A549 treated with AZD9567 at 1 μM for 4 hours (cell line): ENCODE results near the gene THAP12. TPM values are rescaled to one million over a fixed set of nuclear protein-coding genes. Genes with fewer than 3 reads are reported as not detected.

ENCODE experiments used
- total RNA-seq: library from RNA; stranded (reverse); fragments of 200-300 nt; extraction: Qiagen RNA extraction; gene quantifications from 5 replicates; pipeline ENCODE4 v1.2.3, GENCODE V29; 2022; ENCODE audit not compliant: insufficient read depth

THAP12 gene
- 44.0 to 55.6 TPM (median 48.2 TPM) in 5 replicates for total RNA-seq

GRCh38 chr11:76380977-76381719 is at the start of gene THAP12, which contains the start of gene GVQW3:
Gene THAP12, minus strand, starts transcription at chr11:76381132. Its CDS starts 296 bp downstream, at chr11:76380836.
Gene GVQW3, plus strand, starts transcription at chr11:76381323. Its CDS starts 506 bp downstream, at chr11:76381829.

Other genes with a start within 250 kb of the THAP12 start
- gene WNT11, start 174.6 kb downstream of the THAP12 start, total RNA-seq, result 1.2 to 2.1 TPM (median 1.3 TPM) in 5 replicates
- 0.64 to 1.6 TPM (median 1.3 TPM) in 5 replicates for gene GVQW3, start 191 bp upstream of the THAP12 start, total RNA-seq
- 9.7 to 13.7 TPM (median 12.8 TPM) in 5 replicates for gene EMSY, start 63.9 kb upstream of the THAP12 start, total RNA-seq